Mucosa of rectum (tissue), 2 donors: Measurements from ENCODE around the gene CFAP99.

Experiments
- H3K27ac ChIP-seq, 2 donors: one replicate each; pipeline ENCODE4 v1.7.0; 2013; ENCODE audit warnings: inconsistent platforms in 2 of 2, low read depth in 2 of 2, low read length in 2 of 2
- H3K27me3 ChIP-seq, 2 donors: one replicate each; pipeline ENCODE4 v1.7.0; 2013; ENCODE audit warnings: low read length in 2 of 2; ENCODE audit not compliant: control insufficient read depth in 2 of 2, insufficient read depth in 2 of 2
- H3K36me3 ChIP-seq, 2 donors: one replicate each; pipeline ENCODE4 v1.7.0; 2013; ENCODE audit warnings: low read length in 2 of 2; ENCODE audit not compliant: control insufficient read depth in 2 of 2, insufficient read depth in 2 of 2
- H3K4me1 ChIP-seq, 2 donors: one replicate each; pipeline ENCODE4 v1.7.0; 2013; ENCODE audit warnings: low read length in 2 of 2, mild to moderate bottlenecking in 1 of 2; ENCODE audit not compliant: control insufficient read depth in 2 of 2, insufficient read depth in 2 of 2
- H3K4me3 ChIP-seq, 2 donors: one replicate each; pipeline ENCODE4 v1.7.0; 2013; ENCODE audit warnings: low read length in 2 of 2
- H3K9ac ChIP-seq, 2 donors: one replicate each; pipeline ENCODE4 v1.7.0; 2013; ENCODE audit warnings: low read length in 2 of 2, low read depth in 1 of 2, mild to moderate bottlenecking in 1 of 2
- H3K9me3 ChIP-seq, 2 donors: one replicate each; pipeline ENCODE4 v1.7.0; 2013; ENCODE audit warnings: low read length in 2 of 2; ENCODE audit not compliant: control insufficient read depth in 2 of 2
- donor health status: healthy.
- donor health status: Normal muscosa, but diverticular disease.

The CFAP99 gene

DNA sequence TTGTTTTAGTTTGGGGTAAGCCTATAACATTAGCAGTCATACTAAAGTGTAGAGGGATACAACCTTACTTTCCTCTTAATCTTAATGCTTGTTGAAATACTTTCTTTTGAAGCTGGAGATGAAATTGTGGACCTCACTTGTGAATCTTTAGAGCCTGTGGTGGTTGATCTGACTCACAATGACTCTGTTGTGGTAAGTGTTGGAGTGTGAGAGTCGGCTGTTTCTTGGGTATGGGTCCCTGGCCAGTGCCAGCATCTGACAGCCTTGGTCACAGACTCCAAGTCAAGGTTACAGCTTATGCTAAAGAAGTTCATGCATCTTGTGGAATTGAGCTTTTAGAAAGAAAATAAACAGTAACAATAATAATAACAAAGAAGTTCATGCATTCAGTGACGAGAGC lies 81.8 kb downstream of the CFAP99 start:
- Histone ChIP-seq H3K4me1 (no peaks in the 10 kb centered on the region), H3K9me3 (no peaks in the 10 kb centered on the region), H3K36me3 (peaks cover 39 to 46% of the 10 kb centered on the region in 2 donors), H3K9ac (no peak overlapping the region), H3K27ac (no peak overlapping the region), H3K27me3 (no peaks in the 10 kb centered on the region), H3K4me3 (no peak overlapping the region)

DNA sequence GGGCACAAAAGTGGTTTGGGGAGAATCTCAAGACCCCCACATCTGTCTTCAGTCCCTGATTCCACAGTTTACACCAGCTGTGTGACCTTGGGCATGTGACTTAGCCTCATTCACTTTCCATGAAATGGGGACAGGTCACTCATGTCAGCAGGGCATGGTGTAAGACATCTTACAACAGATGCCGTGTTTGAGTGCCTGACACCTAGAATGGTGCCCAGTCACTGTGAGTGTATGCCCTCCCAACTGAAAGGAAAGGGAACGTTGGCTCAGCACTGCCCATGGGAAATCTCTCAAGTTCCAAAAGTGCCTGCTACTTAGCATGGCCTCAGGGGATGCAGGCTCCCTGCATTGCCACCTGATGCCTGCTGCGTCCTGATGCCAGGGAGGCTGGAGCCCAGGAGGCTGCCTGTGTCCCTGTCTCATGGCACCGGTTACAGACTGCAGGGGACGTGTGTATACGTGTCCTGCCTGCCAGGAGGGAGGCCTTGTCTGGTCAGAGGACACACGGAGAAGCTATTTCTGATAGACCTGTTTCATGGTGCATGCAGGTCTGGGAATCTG lies 82.4 kb downstream of the CFAP99 start:
- no peaks in the 10 kb centered on the region for H3K27me3 ChIP-seq
- H3K36me3 ChIP-seq: peaks cover 40 to 47% of the 10 kb centered on the region in 2 donors

GRCh38 chr4:2503809-2504208 lies 85.1 kb downstream of the CFAP99 start:
- peaks cover 29 to 45% of the 10 kb centered on the region in 2 donors for H3K36me3 ChIP-seq
- H3K27me3 ChIP-seq: no peaks in the 10 kb centered on the region
- no peak overlapping the region for H3K4me3 ChIP-seq
- H3K9me3 ChIP-seq: no peaks in the 10 kb centered on the region
- H3K9ac ChIP-seq: no peak overlapping the region
- H3K27ac ChIP-seq: no peak overlapping the region
- no peaks in the 10 kb centered on the region for H3K4me1 ChIP-seq

More for the DNA sequence above, 82.4 kb downstream of the CFAP99 start:
- Histone ChIP-seq H3K4me1 (no peaks in the 10 kb centered on the region), H3K9ac (no peak overlapping the region), H3K4me3 (no peak overlapping the region), H3K9me3 (no peaks in the 10 kb centered on the region), H3K27ac (no peak overlapping the region)

- H3K36me3 ChIP-seq: peaks cover 22 to 46% of the 10 kb centered on the region in 2 donors
- no peaks in the 10 kb centered on the region for H3K27me3 ChIP-seq
- H3K4me3 ChIP-seq: no peak overlapping the region
- H3K9ac ChIP-seq: no peak overlapping the region
- no peaks in the 10 kb centered on the region for H3K4me1 ChIP-seq
- no peak overlapping the region for H3K27ac ChIP-seq
- no peaks in the 10 kb centered on the region for H3K9me3 ChIP-seq
Measured at GRCh38 chr4:2507259-2507658, 88.5 kb downstream of the CFAP99 start.

- Histone ChIP-seq H3K27me3 (no peaks in the 10 kb centered on the region), H3K4me1 (no peaks in the 10 kb centered on the region), H3K9me3 (no peaks in the 10 kb centered on the region), H3K27ac (no peak overlapping the region), H3K9ac (no peak overlapping the region), H3K36me3 (peaks cover 27 to 52% of the 10 kb centered on the region in 2 donors), H3K4me3 (no peak overlapping the region)
Measured at GRCh38 chr4:2507855-2508254, 89.1 kb downstream of the CFAP99 start.

- Histone ChIP-seq H3K27ac (no peak overlapping the region), H3K36me3 (peaks cover 45 to 74% of the 10 kb centered on the region in 2 donors), H3K4me1 (no peaks in the 10 kb centered on the region), H3K9ac (no peak overlapping the region), H3K9me3 (no peaks in the 10 kb centered on the region), H3K27me3 (no peaks in the 10 kb centered on the region), H3K4me3 (no peak overlapping the region)
Measured at GRCh38 chr4:2510351-2511259, 91.8 kb downstream of the CFAP99 start.

DNA sequence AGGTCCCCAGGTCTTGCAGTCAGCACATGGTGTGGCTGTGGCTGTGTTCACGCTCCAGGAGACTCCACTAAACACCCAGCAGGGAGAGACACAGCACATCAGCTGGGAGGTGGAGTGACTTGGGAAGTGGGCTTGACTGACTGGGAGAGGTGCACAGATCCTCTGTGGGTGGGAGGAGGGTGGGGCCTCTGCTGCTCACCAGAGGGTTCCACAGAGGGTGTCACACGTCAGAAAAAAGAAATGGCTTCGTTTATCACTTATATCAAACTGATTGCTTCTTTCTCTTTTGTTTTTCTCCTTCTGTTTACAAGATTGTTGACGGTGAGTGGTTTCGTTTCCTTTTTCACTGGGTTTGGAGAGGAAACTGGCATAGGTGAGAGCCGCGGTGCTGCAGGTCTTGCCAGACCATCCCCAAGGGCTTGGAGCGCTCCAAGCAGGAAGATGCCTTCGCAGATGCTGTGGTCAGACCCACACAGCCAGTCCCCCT lies 92.9 kb downstream of the CFAP99 start:
- Histone ChIP-seq H3K36me3 (peaks cover 47 to 69% of the 10 kb centered on the region in 2 donors), H3K27ac (no peak overlapping the region), H3K4me3 (no peak overlapping the region), H3K4me1 (no peaks in the 10 kb centered on the region), H3K27me3 (no peaks in the 10 kb centered on the region), H3K9me3 (no peaks in the 10 kb centered on the region), H3K9ac (no peak overlapping the region)
